HG02943 (cell line): Measurements from ENCODE around the gene NUDT14.

Experiments used
- ATAC-seq: cut with Tn5 transposase; IDR thresholded peaks from one replicate; pipeline ENCODE4 v1.9.1; 2021; ENCODE audit warnings: mild to moderate bottlenecking, low read depth, moderate library complexity; ENCODE audit not compliant: unreplicated experiment

The NUDT14 gene

DNA sequence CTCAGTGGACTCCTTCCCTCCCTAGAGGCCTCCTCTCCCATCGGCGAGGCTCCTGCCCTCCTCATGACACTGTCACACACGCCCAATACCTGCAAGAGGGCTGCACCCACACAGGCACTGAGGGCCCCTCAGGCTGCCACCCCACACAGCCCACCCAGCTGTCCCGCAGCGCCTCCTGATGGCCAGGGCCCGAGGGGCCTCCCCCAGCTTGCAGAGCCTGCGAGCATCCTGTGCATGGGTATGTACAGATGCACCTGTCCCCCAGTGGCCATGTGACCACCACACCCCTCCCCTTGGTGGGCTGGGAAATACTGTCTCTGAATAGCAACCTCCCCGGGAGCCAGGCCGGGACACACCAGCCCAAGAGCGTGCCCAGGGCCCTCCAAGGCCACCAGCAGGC, 19.0 kb upstream of the NUDT14 start:
- no peak for ATAC-seq

DNA sequence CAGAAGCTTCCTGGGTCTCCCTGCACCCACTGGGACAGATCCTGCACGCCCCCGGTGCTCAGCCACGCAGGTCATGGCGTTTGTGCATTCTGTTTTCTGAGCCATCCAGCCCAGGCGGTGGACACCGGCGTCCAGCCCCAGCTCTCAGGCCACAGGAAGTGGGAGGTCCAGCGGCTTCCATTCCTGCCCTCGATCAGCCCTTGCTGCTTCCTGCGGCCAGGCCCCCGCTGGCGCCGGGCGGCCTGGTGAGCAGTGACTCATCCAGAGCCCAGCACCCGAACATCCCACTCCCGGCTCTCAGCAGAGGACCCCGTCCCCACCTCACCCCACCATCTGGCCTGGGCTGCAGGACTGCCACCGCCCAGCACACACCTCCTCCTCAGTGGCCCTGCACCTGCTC, 18.0 kb upstream of the NUDT14 start:
- no peak for ATAC-seq

DNA sequence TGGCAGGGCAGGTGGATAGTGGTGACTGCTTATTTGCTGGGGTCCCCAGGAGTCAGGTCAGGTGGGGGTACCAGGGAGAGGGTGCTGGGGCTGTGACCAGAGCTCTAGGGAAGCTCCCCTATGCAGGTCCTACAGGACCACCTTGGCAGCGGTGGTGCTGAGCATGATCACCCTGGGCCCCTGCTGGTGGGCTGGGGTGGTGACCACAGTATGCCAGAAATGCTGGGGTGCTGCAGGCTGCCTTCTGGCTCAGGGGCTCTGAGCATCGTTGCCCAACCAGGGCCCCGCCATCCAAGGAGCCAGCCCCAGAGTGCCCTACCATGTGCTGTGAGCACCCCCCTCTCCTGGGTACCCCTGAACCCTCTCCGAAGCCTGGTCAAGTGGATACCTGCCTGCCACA, 17.5 kb upstream of the NUDT14 start:
- ATAC-seq, result no peak

DNA sequence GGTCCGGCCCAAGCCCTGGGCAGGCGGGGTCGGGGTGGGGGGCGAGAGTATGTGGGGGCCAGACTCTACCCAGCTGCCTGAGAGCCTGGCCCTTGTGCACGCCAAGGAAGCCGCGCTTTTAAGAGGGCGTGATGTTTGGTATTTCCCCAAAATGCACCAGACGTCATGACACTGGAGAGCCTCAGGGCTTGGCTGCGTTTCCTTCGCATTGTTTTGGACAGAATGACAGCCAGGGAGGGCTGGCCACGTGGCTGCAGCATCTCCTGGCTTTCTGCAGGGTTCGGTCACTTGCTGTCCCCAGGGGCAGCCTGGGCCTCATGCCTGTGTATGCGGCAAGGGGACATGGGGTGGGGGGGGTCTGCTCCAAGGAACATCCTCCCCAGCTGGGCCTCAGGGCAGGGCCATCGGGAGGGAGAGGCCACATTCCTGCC, 16.1 kb upstream of the NUDT14 start:
- ATAC-seq, result no peak

DNA sequence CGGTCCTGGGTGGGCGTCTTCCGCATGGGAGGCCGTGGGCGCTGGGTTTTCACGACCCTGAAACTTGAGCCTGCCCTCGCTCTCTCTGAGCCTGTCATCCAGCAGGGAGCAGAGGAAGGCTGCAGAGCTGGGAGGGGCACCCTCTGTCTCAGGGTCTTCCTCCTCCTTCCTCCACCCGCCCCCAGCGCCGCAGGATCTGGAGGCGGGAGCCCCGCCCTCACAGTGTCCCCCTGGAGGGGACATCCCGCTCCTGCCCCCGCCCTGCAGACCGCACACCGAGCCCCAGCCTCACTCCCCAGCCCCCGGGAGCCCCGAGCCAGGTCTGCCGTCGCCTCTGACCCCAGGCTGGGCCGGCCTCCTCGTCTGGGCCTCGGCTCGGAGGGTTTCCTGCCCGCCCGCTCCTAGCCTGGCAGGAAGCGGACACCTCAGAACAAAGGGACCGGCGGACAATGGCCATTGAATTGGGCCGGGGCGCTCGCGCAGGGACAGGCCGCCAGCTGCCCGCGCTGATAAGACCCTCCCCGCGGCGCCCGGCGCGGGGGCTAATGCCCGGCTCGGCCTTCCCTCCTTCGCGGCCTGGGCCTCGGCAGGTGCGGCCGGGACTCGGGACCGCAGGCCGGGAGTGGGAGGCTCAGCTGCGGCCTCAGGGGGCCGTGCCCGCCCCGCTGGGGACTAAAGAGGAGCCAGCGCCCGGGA, 15.3 kb upstream of the NUDT14 start:
- ATAC-seq, result no peak

DNA sequence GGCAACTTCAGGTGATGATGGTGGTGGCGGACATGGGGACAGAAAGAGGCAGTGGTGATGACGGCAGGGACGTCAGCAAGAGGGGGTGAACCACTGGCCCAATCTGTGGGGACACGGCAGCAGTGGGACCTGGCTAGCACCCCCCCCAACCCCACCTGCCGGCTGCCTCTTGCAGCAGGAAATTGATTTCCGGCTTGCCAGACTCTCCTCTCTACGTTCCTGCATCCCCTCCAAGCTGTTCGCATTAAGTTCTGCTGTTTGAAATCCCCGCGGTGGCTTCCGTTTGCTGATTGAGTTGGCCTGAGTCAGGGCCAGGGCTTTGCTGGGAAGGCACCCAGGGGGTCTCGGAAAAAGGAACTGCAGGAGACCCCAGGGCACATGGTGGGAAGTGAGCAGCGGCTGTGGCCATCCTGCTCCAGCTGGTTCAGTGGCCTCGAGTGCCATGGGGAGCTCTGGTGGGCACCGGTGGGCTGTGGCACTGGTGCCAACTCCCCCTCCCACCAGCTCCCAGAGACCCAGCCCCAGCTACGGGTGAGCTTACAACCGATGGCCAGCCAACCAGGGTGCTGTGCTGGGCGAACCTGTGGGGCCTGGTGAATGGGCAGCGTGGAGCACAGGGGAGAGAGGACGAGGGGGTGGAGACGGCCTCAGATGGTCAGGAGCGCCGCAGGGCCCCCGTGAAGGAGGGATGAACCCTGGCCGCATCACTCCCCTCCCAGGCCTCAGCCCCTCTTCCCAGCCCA, 14.6 kb upstream of the NUDT14 start:
- no peak for ATAC-seq

DNA sequence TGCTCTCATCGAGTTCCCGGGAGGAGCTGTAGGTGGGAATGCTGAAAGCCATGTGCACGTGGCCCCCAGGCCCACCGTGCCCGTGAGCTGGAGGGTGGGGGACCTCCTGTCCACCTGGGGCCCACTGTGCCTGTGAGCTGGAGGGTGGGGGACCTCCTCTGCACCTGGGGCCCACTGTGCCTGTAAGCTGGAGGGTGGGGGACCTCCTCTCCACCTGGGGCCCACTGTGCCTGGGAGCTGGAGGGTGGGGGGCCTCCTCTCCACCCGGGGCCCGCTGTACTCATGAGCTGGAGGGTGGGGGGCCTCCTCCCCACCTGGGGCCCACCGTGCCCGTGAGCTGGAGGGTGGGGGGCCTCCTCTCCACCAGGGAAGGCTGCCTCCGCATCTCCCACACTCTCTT, 13.9 kb upstream of the NUDT14 start:
- no peak for ATAC-seq

DNA sequence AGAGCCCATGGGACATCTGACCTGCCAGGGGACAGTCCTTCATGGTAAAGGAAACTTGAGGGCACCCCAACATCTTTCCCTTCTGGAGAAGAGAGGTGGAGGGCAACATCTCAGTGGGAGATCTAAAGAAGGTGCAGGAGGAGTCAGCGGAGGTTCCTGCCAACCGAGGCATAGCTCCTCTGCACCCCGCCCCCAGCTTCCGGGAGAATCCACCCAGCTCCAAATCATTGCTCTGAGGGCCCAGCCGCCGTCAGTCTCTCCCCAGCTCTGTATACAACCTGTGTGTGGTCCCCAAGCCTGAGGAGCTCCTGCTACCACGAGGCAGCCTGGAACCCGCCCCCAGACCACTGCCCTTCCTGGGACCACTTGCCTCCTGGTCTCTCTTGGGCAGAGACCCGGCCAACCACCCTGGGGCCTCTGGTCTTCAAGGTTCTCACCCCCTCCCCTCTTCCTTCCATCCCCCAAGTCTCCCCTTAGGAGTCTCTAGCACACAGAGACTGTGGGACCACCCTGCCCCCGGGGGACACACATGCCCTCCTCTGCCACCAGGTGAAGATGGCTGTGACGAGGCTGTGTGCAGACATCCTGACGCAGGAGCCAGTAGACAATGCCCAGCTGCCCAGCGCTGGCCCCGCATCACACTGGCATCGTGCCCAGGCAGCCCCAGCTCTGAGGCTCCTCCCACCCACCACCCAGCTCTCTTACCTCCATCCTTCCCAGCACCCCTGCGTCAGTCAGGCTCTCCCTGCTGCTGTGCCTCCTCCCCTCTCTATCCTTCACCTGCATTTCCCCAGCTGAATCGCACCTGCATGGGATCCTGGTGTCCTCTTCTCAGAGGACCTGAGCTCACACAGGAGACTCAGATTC, 13.0 kb upstream of the NUDT14 start:
- no peak for ATAC-seq

DNA sequence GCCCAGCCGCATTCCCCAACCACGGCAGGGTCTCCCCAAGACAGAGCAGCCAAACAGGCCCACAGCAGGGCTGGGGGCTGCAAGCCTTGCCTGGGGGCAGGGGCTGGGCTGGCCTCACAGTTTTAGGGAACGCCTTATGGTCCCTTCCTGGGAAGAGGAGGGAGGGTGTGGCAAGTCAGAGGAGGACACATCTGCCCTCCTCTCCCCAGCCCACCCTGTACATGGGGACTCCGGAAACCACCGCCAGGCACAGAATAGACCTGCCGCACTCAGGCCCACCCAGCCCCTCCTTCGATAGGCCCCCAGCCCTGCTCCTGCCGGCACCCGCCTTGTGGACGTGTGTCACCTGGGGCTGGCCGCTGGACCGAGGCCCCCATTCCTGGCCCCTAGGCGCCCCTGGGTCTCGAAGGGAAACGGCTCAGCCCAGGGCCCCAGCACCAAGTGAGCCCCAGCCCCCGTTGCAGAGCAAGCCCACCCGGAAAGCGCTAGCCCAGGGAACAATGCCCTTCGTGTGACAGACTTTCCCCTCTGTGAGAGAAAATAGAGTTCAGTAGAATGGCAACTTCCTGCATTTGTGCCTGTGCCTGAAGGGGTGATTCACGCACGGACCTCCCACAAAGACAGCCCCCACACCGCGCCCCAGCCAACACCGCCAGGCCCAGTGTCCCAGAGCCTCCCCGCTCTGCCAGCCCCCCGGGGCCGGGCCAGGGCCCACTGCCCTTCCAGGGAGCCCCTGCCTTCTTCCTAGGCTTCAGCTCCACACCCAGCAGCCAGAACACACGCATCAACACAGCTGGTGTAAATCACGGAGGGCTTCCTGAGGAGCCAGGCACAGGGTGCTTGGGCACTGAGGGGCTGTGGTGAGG, 12.0 kb upstream of the NUDT14 start:
- no peak for ATAC-seq

DNA sequence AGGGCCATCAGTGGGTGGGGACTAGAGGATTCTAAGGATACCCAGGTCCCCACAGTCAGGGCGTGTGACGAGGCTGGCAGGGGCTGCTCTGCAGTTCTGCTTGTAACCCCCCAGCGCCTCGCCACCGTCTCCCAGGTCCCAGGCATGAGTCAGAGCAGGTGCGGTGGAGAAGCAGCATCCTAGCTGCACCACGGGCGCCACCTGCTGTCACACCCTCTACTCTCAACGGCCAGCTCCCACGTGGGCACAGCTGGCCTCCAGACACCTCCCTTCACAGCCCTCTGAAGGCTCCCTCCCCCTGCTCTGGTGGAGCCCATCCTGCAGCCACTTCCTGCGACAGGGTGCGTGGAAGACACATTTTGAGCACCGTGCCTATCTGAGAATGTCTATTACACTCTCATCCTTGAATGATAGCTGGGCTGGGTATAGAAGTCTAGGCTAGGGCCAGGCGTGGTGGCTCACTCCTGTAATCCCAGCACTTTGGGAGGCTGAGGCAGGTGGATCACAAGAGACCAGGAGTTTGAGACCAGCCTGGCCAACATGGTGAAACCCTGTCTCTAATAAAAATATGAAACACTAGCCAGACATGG, 6.9 kb upstream of the NUDT14 start:
- ATAC-seq, result no peak

DNA sequence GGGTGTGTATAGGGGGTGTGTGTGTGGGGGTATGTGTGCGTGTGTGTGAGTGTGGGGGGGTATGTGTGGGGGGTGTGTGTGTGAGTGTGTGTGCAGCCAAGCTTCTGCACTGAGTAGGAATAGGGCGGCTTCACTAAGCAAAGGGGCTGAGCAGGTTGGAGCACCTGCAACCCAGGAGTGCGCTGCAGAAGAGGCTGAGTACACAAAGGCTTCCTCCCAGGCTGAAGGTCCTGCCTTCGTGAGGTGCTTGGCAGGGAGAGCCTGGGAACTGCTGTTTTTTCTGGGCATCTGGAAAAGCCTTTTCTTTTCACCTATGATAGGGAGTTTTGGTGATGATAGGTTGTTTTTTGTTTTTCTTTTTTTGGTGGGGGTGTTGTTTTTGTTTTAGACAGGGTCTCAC, 6.0 kb upstream of the NUDT14 start:
- no peak for ATAC-seq

DNA sequence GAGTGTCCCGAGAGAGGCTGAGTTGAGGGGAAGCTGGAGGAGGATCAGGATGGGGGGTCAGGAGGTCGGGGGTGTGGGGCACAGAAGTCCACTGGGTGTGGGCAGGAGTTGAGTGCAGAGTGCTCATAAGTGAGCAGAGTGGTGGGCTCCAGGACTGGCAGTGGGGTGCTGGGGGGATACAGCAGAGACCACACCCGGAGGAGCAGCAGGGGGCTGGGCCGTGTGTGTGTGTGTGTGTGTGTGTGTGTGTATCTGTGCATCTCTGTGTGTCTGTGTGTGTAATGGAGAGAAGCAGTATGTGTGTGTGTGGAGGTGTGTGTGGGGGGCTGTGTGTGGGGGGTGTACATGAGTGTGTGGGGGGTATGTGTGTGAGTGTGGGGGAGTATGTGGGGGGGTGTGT, 4.9 kb upstream of the NUDT14 start:
- no peak for ATAC-seq

DNA sequence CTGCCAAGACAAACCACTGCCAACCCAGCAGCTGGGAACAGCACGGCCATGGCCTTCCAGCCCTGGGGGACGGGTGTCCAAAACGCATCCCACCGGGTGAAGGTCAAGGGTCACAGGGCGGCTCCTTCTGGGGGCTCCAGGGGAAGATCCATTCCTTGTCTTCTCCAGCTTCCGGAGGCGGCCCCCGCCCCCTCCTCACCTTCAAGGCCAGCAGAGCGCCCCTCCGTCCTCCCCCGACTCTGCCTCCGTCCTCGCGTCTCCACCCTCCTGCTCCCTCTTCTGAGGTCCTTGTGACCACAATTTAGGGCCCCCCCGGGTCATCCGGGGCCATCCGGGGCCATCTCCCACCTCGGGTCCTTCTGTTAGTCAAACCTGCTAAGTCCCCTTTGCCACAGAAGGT, 3.9 kb upstream of the NUDT14 start:
- ATAC-seq, result no peak

DNA sequence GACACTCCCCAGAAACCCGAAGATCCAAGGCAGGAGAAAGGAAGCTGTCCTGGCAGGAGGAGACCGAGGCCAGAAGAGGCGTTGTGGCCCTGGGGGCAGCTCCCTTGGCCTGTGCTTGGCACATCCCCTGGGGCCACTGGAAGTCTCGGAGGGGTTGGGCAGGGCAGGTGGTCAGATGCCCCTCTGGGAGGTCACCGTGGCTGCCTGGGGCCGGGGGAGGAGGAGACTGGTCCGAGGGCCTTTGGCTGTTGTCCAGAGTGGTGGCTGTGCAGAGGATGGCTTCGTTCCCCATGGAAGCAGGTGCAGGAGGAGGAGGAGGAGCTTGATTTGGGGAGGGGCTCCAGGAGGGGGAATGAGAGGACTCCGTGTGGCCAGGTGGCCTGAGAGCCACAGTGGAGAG, 3.3 kb upstream of the NUDT14 start:
- ATAC-seq, result no peak

DNA sequence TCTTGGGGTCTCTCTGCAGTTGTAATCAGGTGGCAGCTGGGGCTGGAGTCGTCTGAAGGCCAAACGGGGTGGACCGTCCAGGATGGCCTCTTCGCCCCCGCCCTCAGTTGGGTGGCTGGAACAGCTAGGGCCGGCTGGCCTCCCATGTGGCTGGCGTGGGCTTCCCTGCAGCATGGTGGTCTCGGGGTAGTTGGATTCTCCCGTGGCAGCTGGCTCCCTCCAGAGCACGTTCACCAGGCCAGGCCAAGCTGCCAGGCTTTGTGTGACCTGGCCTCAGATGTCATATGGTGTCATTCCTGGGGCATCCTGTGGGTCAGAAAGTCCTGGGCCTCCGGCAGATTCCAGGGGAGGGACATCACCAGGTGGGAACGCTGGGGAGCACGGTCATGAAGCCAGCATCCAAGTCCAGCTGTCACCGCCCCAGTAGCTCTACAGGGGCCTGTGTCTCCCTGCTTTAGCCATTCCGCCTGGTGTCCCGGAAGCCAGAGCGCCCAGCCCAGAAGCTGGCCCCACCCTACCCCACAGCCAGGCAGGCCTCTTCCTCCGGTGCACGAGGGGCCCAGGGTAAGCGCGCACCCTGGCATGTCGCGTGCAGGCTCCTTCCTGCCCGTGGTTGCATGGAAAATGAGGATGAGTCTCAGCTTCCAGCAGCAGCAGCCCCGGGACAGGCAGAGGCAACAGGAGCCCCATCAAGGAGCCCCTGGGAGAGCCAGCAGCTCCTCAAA, 1.3 kb upstream of the NUDT14 start:
- ATAC-seq, result no peak

DNA sequence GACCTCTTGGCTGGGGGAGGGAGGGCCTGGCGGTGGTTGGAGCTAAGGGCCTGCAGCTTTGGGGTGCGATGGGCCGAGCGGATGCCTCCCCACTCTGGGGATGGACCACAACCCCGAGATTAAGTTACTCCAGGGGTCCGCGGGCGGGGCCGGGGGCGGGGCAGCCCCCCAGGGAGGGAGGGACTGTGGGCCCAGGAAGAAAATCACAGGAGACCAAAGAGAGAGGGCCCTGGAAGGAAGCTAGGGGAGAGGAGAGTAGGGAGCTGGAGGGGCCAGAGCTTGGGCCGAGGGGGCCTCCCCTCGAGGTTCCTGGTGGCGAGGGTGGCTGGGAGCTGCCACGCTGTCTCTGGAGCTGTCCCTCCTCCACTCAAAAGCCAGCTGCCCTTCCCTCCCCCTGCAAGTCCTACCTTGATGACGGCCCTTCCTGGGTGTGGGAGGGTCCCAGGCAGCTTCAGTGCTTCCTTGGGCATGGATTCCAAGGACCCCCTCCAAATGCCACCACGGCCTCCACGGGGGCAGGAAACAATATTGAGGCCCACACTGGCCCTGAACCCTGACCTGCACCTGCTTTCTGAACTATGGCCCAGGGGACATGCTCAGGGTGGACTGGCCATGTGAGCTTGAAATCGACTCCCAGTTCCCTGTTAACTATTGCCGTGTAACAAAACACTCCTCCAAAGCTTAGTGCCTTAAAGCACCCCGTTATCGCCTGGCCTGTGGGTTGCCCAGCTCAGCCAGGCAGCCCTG, 610 bp upstream of the NUDT14 start:
- no peak for ATAC-seq

DNA sequence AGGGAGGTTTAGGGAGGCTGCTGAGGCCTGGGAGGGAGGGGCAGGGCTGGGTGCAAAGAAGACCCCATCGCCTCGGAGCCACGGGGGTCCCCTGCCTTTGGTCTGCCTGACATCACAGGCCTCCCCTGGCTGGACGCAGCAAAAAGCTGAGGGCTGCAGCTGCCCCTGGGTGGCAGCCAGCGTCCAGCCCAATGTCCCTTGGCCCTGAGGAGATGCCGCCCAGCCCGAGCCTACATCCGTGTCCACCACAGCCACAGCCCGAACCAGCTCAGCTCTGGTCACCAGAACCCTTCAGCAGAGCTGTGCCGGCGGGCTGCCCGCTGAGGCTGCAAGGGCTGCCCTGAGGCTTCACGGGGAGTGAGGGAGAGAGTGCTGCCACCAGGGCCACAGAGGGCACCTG, 1.9 kb downstream of the NUDT14 start:
- ATAC-seq, result no peak

DNA sequence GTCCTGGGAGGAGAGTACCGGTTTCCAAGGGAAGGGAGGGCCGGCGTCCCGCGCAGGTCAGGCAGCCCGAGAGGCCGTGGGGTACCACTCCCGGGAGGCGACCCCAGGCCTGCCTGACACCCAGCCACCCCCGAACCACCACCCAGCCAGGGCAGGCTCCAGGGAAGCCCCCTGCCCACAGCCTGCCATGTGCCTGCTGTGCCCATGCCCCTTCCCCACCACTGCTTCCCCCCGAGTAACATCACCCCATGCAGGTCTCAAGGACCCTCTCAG, 2.3 kb downstream of the NUDT14 start:
- no peak for ATAC-seq
